ENCODE results near the gene RTF1. TPM values are rescaled to one million over a fixed set of nuclear protein-coding genes. Genes with fewer than 3 reads are reported as not detected.

RTF1 gene
- total RNA-seq, 1 donor from 2014 or later = 10.5 TPM

DNA sequence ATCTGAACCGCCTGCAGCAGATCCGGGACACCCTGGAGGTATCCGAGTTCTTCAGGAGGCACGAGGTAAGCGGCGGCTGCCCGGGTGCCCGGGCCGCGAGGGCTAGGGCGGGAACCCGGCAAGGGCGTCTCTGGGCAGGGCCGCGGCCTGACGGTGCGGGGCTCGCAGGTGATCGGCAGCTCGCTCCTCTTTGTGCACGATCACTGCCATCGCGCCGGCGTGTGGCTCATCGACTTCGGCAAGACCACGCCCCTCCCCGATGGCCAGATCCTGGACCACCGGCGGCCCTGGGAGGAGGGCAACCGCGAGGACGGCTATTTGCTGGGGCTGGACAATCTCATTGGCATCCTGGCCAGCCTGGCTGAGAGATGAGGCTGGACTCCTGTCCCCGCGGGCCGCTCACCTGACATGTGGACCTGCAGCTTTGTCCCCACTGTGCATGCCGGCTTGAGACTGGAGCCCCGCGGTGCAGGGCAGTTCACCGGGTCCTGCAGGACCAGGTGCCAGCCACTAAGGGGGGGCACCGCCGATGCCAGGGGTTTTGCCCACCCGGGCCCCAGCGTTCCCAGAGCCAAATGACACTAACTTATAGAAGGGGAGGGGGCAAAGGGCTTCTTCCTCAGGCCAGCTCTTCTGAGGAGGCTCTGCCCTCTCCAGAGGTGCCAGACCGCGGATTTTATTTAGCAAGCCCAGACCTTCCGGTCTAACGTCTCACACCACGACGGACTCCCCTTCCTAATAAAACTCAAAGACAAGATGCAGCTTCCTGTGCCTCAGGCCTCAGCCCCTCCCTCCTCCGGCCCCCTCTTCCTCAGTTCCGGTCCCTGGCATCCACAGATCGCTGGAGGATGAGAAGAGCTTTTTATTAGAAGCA is 86.1 kb downstream of the RTF1 start:
- ATAC-seq = no peak

GRCh38 chr15:41503669-41504010 is 86.7 kb downstream of the RTF1 start:
- no peak for ATAC-seq
- DNase-seq (ENCODE audit: low spot score) = no peak

More for the DNA sequence above, 86.1 kb downstream of the RTF1 start:
- no peak for DNase-seq (ENCODE audit: low spot score)

DNA sequence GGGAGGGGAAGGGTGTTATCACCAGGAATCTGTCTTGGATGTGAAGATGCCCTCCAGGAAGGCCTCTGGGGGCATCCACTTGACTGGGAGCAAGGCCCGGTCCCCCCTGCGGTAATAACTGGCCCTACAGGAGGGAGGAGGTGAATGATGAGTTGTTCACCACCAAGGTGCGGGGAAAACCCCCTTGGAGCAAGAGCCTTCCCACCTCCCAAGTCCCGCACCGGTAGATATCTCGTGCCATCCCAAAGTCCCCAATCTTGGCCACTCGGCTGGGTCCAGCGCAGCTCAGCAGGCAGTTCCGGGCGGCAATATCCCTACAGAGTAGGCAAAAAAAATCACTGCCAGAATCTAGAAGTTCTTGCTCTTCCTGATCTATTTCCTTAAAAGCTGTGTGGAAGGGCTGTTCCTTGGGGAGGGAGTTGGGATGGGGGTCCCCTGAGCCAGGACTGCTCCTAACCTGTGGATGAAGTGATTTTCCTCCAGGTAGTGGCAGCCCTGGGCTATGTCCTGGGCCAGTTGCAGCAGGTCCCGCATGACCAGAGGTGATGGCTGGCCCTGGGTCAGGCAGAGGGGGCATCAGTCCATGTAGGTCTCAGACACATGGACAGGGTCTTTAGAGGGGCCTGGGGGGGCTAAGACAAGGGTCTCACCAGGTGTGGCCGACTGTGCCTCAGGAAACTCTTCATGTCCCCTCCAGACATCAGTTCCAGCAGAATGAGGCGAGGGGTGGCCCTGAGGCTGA is 88.0 kb downstream of the RTF1 start:
- ATAC-seq (no peak), DNase-seq (ENCODE audit: low spot score) (no peak)

DNA sequence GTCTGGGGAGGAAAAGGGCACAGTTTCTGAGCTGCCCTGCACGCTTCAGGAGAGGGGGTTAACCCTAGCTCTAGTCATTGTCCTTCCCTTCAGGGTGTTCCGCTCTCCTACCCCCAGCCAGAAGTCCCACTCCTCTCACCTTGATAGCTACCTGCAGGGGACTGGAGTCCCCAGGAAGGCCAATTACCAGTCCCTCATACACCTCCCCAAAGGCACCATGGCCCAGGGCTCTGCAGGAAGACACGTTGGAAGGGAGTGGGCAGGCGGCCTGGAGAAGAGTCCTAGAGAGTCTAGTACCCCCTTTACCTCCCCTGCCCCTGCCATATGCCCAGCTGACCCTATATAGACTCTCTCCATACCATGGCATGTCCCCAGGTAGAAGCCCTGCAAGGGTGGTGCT is 88.9 kb downstream of the RTF1 start:
- no peak for DNase-seq (ENCODE audit: low spot score)
- no peak for ATAC-seq

DNA sequence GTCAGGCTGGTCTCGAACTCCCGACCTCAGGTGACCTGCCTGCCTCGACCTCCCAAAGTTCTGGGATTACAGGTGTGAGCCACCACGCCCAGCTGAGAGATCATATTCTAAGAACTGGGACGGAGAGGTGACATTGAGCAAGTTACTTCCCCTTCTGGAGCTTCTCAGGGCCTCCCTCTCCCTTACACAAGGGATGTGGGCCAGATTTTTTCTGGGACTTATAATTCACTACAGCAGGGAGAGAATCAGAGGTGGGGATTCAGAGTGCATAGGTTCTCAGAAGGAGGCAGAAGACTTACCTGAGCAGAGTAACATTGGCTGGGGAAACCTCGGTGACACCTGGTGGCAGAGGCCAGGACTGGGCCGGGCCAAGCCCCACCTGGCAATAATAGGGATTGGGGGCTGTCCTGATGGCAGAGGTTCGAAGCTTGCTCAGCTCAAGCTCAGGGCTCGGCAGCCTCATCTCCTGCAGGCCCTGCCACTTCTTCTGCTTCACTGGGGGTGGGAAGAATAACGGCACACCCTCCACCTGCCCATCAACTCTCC is 90.0 kb downstream of the RTF1 start:
- DNase-seq (ENCODE audit: low spot score) (no peak), ATAC-seq (no peak)

DNA sequence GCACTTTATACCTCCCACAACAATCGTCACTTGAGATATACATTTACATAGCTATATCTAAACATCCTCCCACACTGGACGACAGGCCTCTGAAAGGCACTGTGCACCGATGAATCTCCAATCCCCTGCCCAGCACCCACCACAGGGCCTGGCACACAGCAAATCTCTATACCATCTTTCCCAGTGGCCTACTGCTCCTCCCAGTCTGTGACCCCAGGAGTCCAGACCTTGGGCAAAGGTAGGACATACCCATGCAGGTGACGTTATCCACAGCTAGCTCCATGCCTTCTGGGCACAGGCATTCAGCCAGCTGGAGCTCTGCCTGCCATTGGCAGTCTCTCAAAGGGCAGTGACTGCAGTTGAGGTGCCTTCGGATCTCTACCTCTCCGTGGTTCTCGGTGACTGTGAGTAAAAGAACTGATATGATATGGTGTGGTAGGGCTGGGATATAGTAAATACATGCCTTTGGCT is 91.0 kb downstream of the RTF1 start:
- DNase-seq (ENCODE audit: low spot score) (peak; percentile 92), ATAC-seq (peak; percentile 88)

DNA sequence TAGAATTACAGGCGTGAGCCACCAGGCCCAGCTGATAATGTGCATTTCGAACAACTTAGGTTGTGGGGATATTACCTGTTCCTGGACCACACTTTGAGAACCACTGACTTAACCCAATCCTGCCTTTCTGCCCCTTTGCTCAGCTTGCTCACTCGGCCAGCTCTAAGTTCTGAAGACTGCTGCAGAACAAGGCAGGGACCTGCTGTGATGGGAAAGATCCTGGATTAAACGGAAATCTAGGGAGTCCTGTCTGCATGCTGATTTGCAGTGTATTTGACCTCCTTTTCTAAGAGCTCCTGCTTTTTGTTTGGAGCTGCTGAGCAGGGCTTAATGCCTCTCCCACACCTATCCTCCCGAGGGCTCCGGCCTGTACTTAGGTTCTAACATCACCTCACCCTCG is 93.8 kb downstream of the RTF1 start:
- DNase-seq (ENCODE audit: low spot score) (no peak), ATAC-seq (no peak)

GRCh38 chr15:41511331-41511898 is 94.5 kb downstream of the RTF1 start:
- no peak for DNase-seq (ENCODE audit: low spot score)
- no peak for ATAC-seq

DNA sequence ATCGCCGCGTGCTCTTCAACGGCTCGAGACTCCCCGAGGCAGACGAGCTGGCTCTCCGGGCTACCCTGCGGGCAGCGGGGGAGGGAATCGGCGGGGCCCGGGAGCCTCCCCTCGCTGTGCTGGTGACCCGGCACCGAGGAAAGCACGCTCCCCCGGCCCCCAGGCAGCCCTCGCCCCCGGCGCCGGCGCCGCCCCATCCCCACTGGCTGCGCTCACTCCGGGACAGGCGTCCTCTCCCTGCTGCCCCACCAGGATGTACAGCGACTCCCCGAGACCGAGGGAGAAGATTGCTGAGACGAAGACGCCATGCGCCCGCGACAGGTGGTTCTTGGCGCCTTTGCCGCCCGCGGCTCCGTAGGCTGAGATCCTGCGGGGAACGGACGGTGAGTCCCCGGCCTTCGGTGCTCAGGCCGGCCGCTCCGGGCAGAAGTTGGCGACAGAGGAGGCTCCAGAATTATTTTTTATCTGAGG is 95.0 kb downstream of the RTF1 start:
- ATAC-seq (no peak), DNase-seq (ENCODE audit: low spot score) (no peak)

DNA sequence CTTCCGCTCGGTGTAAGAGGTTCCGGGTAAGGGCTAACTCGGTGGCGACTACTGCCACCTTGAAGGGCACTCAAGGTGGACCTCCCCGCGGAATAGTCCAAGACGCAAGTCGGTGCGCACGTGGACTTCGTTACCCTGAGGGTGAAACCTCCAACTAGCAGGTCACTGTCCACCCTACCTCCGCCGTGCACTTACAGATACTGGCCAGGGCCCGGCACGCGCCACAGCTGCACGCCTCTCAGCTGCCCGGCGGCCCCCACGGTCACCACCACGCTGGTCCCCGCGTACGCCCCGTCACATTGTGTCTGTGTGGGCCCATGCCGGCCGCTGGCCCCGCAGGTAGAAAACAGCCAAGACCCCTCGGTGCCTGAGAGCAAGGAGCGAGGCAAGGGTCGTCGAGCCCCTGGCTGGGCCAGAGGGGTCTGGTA is 95.6 kb downstream of the RTF1 start:
- no peak for DNase-seq (ENCODE audit: low spot score)
- ATAC-seq = peak; percentile 5

GRCh38 chr15:41512940-41513505 is 96.1 kb downstream of the RTF1 start:
- DNase-seq (ENCODE audit: low spot score) (no peak), ATAC-seq (peak; percentile 39)

DNA sequence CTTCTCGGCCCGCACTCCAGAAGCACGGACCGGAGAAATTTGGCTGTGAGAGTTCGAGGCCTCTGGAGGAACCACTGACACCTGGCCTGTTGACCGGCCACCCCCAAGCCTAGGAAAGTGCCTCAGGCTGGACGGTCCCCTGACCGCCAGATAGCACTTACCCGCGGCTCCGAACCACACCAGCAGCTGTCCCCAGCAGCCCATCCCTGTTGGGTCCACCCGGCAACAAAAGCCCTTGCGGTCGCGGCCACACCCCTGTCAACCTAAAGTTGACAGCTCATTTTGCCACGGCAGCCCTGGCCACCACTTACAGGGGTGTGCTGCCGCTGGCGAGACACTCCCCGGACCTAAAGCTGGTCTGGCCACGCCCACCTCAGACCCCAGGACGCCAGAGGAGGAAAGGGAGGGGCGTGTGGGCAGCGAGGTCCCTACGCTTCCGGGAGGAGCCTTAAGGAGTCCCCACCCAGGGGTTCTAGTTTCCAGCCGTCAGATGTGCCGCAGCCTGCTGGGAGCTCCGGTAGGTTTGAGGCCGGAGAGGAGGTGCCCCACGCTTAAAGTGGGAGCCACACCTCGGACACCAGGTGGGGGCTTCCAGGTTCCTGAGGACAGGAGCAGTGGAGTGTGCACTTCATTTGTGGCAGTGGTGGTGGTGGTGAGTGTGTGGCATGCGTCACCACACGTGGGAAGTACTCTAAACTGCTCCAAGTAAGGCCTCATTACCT is 96.8 kb downstream of the RTF1 start, which contains the start of gene LTK:
LTK (minus strand) TSS at position 322 of the 722 bp plus-strand sequence; CDS start at position 204, 118 bp downstream.
- no peak for DNase-seq (ENCODE audit: low spot score)
- ATAC-seq = peak; percentile 53

GRCh38 chr15:41517895-41518449 is 101.1 kb downstream of the RTF1 start:
- ATAC-seq (no peak), DNase-seq (ENCODE audit: low spot score) (no peak)

GRCh38 chr15:41520636-41521035 is 103.7 kb downstream of the RTF1 start:
- ATAC-seq (no peak), DNase-seq (ENCODE audit: low spot score) (no peak)

DNA sequence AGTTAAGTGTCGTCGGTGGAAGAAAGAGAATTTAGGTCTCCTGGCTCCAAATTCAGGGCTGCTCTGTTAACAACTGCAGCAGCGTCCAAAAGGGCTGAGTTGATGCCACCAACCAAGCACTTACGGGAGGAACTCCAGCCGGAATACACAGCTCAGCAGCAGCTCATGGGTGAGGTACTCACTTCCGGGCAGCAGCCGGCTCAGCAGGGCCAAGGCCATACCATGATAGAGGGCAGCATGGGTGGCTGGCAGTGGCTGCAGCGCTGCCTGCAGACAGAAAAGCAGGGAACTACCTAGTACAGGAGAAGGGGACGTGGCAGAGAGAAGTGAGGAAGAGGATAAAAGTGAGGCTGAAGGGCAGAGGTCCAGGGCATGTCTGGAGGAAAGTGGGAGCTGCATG is 104.7 kb downstream of the RTF1 start:
- ATAC-seq (peak; percentile 17), DNase-seq (ENCODE audit: low spot score) (no peak)

GRCh38 chr15:41523097-41523496 is 106.2 kb downstream of the RTF1 start:
- ATAC-seq = no peak
- no peak for DNase-seq (ENCODE audit: low spot score)

GRCh38 chr15:41530363-41530956 is 113.6 kb downstream of the RTF1 start:
- no peak for DNase-seq (ENCODE audit: low spot score)
- peak; percentile 51 for ATAC-seq

All from left lobe of liver (tissue), 2 donors.